HG02798 (cell line): ENCODE results near the gene SFRP5.

Source experiments
- ATAC-seq: cut with Tn5 transposase; IDR thresholded peaks from one replicate; pipeline ENCODE4 v1.9.1; 2021; ENCODE audit warnings: mild to moderate bottlenecking; ENCODE audit not compliant: unreplicated experiment, poor library complexity

The SFRP5 gene

GRCh38 chr10:97766996-97767924 lies 4.5 kb downstream of the SFRP5 start:
- ATAC-seq: no peak

DNA sequence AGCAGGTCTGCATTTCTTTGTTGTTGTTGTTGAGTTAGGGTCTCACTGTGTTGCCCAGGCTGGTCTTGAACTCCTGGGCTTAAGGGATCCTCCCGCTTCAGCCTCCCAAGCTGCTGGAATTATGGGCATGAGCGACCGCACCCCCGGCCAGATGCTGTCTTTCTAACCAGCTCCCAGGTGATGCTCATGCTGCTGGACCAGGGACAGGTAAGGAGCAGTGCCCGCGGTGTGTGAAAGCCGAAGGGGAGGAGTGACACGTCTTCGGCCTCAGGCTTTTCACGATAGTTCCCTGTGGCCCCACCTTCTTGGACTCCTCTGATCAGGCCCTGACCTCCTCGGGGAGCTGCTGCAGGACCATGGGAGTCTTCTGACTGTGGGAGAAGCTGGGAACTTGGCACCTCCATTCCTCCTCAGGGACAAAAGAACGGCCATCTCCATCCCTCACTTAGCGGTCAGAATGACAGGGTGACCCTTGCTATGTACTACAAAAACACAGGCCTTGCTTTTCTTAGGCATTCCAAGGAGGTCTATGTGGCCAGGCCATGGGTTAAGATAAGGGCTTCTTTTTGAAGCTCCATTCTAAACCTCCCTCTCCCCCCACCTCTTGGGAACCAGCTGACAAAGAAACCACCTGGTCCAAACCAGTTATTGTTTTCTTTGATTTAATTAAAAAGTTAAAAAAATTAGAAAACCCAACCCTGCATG lies 5.5 kb downstream of the SFRP5 start:
- no peak for ATAC-seq

DNA sequence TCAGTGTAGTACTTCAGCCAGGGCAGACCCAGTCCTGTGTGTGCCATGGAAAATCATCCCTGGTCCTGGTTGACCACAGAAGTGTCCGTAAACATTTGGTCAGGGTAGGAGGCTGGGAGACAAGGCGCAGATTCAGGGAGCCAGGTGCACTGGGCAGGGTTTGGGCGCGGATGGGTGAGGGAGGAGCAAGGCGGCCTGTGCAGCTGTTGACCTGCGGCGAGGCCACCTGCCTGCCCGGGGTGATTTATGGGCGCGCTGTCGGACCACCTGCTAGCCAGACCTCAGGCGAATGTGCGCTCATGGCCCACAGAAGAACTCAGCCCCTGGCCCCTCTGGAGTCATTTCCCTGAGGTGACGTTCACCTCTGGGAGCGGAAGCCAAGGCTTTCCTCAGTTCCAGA lies 6.6 kb downstream of the SFRP5 start:
- no peak for ATAC-seq

- ATAC-seq: no peak
These were observed 7.3 kb downstream of the SFRP5 start for GRCh38 chr10:97764519-97764931.

- no peak for ATAC-seq
These were observed 7.9 kb downstream of the SFRP5 start for GRCh38 chr10:97763947-97764346.

GRCh38 chr10:97763411-97763810 lies 8.4 kb downstream of the SFRP5 start:
- ATAC-seq: no peak

- no peak for ATAC-seq
These were observed 9.0 kb downstream of the SFRP5 start for GRCh38 chr10:97762816-97763215.

- ATAC-seq: no peak
These were observed 9.7 kb downstream of the SFRP5 start for GRCh38 chr10:97762056-97762455.

DNA sequence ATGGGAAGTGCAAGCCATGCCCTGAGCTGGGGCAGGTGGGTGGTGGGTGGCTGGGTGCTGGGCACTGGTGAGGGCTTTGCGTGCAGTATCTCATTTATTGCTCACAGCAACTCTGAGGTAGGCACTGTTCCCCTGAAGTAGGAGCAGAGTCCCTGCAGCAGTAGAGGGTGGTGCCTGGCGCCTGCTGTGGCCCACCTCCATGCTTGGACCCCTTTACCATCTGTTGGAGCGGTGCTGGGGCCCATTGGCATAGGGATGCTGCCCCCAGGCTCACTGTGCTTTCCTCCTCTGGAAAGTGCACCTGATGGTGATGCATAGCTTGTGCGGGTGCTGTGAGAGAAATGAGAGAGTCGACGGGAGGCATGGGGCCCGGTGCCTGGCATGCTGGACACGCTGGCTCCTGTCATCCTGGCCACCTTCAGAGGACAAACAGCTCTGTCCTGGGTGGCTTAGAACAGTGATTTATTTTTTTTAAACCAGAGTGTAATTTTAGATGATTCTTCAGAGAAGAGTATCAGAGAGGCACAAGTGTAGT lies 10.4 kb downstream of the SFRP5 start:
- ATAC-seq: no peak

DNA sequence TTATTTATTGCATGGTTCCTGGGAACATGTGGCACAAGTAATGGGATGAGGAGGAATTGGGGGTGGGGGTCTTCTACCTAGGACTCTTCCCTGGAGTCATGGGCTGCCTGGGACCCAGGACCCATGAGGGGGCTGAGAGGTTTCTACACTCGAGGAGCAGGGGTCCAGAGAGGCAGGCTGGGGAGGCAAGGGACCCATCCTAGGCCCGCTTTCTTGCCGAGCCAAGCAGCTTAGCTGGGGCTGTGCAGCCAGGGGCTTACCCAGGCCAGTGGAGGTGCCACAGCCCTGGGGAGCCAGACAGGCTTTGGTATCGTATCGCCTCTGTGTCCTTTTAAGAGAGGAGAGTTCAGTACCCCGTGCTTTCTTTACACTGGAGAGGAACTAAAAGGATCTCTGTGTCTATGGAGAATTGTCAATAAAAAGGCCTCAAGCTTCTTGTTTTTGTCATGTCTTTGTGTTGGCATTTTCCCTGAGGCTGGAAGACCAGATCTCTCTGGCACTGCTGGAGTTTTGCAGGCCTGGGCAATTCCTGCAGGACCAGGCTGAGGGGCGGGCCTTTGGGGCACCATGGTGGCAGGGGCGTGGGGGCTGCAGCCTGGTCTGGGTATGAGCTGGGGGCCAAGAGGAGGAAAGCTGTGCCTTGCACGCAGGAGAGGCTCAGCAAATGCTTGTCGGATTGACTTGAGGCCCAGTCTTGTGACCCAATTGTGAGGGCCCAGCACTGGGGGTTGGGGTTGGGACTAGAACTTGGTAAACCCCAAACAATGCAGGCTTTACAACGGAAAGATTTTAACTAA lies 11.1 kb downstream of the SFRP5 start:
- no peak for ATAC-seq

DNA sequence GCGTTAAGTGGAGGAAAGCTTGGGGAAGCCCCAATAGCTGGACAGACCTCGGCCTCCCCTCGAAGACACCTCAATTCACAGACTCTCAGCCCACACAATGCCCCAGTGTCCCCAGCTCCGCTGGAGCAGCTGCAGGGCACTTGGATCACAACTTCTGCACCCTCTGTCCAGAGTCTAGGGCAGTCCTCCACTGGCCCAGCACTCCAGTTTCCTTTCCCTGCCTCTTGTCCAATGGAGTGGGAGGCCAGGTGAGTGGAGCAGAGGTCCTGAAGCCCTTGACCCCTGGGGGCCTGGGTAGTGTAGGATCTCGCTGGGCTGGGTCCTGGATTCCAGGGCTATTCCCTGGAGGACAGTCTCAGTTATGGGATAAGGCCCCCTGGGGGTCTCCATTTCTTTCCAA lies 11.9 kb downstream of the SFRP5 start:
- no peak for ATAC-seq

- ATAC-seq: peak; percentile 56
These were observed 12.5 kb downstream of the SFRP5 start for GRCh38 chr10:97759158-97759887.

DNA sequence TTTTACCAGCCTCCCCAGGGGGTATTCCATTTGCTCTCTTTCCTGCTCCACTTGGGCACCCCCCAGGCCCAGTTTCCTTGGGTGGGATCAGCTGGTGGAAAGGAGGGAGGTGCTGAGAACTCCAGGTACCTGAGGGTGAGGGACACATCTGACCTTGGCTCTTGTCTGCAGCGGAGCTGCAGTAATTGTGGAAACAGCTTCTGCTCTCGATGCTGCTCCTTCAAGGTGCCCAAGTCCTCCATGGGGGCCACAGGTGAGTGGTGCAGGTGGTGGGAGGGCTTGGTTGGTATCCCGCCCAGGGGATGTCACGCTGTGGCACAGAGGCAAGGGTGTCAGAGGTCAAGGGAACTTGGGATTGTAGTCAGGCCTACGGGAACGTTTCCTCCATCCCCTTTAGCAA lies 14.3 kb downstream of the SFRP5 start:
- ATAC-seq: no peak

DNA sequence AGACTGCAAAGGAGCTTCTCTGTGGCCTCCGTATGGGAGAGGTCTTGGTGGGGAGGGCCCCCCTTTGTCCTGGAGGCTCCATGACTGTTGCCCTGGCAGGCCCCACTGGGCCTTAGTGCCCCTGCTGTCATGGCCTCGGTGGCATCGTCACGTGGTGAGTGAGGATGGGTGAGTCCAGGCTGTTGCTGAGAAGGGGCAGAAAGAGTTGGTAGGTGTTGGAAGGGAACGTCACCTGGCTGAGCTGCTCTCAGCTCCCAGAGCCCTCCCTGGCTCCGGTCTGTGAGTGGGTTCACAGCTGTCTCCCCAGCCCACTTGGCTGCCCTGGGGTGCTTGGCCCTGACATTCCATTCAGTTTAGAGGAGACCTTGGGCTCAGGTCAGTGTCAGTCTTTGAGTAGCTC lies 16.1 kb downstream of the SFRP5 start:
- no peak for ATAC-seq

GRCh38 chr10:97754726-97755125 lies 17.1 kb downstream of the SFRP5 start:
- ATAC-seq: no peak

GRCh38 chr10:97752956-97753355 lies 18.8 kb downstream of the SFRP5 start:
- no peak for ATAC-seq

DNA sequence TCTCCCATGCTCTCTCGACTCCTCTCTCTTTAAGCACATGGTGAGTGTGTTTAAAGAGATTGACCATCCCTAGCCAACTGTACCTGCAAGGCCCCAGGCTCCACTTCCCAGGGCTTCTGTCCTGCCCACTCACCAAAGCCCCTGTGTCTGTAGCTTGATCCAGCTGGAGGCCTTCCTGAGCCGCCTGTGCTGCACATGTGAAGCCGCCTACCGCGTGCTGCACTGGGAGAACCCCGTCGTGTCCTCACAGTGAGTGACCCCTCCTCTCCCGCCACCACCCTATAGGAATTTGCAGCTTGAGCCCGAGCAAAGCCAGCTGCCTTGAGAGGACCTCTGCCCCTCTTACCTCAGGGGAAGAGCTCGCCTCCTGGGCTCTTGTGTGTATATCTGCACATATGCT lies 23.7 kb downstream of the SFRP5 start:
- ATAC-seq: no peak

DNA sequence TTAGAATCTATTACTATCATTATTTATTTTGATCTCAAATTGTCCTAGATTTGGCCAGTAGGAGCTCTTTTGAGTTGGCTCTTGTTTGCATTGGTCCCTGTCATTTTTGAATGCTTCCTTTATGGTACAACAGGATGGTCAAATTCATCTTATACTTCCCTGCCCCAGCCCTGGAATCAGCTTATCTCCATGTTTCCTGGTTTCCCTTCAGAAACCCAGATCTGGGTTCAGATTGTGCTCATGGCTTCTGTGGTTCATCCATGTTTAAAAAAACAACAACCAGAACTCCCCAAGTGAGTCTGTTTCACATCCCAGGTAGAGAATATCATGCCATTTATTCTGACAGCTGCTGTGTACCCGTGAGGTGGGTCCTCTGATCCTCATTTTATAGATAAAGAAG lies 24.2 kb downstream of the SFRP5 start:
- no peak for ATAC-seq

DNA sequence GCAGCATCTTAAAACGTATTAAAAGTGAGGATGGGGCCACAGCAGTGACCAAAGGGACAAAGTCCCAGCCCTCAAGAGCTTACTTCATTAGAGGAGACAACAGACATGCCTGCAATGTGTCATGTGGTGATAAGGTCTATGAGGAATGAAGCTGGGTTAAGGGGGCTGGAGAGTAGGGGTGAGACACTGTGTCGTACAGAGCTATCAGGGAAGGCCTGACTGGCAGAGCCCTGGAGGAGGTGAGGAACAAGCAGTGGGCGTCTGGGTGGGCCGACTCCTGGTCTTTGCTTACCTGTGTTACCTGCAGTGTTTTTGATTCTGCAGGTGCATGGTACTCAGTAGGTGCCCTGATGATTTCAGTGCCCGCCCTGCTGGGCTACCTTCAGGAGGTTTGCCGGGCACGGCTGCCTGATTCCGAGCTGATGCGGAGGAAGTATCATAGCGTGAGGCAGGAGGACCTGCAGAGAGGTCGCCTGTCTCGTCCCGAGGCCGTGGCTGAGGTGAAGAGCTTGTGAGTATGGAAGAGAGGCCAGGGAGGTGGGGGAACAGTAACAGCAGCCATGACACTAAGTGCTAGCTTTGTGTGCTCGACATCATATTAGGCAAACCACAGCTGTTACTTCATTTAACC lies 27.3 kb downstream of the SFRP5 start:
- no peak for ATAC-seq
